Keratinocyte (primary cell): ENCODE measurements around the gene ZNF362. TPM values are rescaled to one million over a fixed set of nuclear protein-coding genes. Genes with fewer than 3 reads are reported as not detected.

Source experiments
- DNase-seq: peaks from one replicate; pipeline ENCODE4 v3.0.0-alpha.2; 2011; ENCODE audit warnings: low read depth, missing footprints, low spot score
- FAIRE-seq: peaks from 2 replicates; lab custom pipeline; 2011; peaks lifted over from hg19 to GRCh38; lab: Jason Lieb, UNC
- H2AFZ ChIP-seq: 2 replicates; pipeline ENCODE4 v1.6.0; 2012; ENCODE audit warnings: low read length, control low read depth, inconsistent platforms; ENCODE audit not compliant: control insufficient read depth
- H3K27ac ChIP-seq: 2 replicates; pipeline ENCODE4 v1.5.1; 2011; ENCODE audit warnings: low read length; ENCODE audit not compliant: control insufficient read depth, insufficient read depth
- H3K27me3 ChIP-seq: 3 replicates; pipeline ENCODE4 v1.6.0; 2011; ENCODE audit warnings: low read length; ENCODE audit not compliant: control insufficient read depth, insufficient read depth; ENCODE audit errors: extremely low read depth
- H3K36me3 ChIP-seq, 2 experiments: 2 replicates in 1 of 2; 3 replicates in 1 of 2; pipeline ENCODE4 v1.5.1; 2011; ENCODE audit warnings: low read length in 2 of 2, mild to moderate bottlenecking in 1 of 2; ENCODE audit not compliant: control insufficient read depth in 2 of 2, insufficient read depth in 2 of 2; ENCODE audit errors: extremely low read depth in 1 of 2
- H3K4me1 ChIP-seq: 3 replicates; pipeline ENCODE4 v1.5.1; 2011; ENCODE audit warnings: low read length; ENCODE audit not compliant: control insufficient read depth, insufficient read depth; ENCODE audit errors: extremely low read depth
- H3K4me2 ChIP-seq: 3 replicates; pipeline ENCODE4 v1.6.0; 2011; ENCODE audit warnings: low read depth, low read length; ENCODE audit not compliant: control insufficient read depth, insufficient read depth; ENCODE audit errors: extremely low read depth
- H3K4me3 ChIP-seq, 3 experiments: fragments of 200-600 bp in 1 of 3; sonication (generic) in 1 of 3; 2 replicates in 2 of 3; 3 replicates in 1 of 3; pipeline ENCODE4 v1.5.1; 2011 to 2016; ENCODE audit warnings: low read length in 3 of 3, mild to moderate bottlenecking in 3 of 3, control low read depth in 2 of 3, inconsistent platforms in 1 of 3, low read depth in 1 of 3, mixed read lengths in 1 of 3, mixed run types in 1 of 3, moderate library complexity in 1 of 3; ENCODE audit not compliant: control insufficient read depth in 2 of 3, insufficient read depth in 2 of 3; ENCODE audit errors: extremely low read depth in 1 of 3
- H3K79me2 ChIP-seq: 2 replicates; pipeline ENCODE4 v1.6.0; 2012; ENCODE audit warnings: low read length; ENCODE audit not compliant: control insufficient read depth, insufficient read depth
- H3K9ac ChIP-seq: 3 replicates; pipeline ENCODE4 v1.6.0; 2011; ENCODE audit warnings: low read length; ENCODE audit not compliant: control insufficient read depth, insufficient read depth; ENCODE audit errors: extremely low read depth
- H3K9me1 ChIP-seq: 3 replicates; pipeline ENCODE4 v1.6.0; 2011; ENCODE audit warnings: low read length; ENCODE audit not compliant: control insufficient read depth, insufficient read depth; ENCODE audit errors: extremely low read depth
- H3K9me3 ChIP-seq: 2 replicates; pipeline ENCODE4 v1.5.1; 2012; ENCODE audit warnings: low read depth, low read length; ENCODE audit not compliant: control insufficient read depth
- H4K20me1 ChIP-seq: 3 replicates; pipeline ENCODE4 v1.6.0; 2011; ENCODE audit warnings: low read length; ENCODE audit not compliant: control insufficient read depth, insufficient read depth; ENCODE audit errors: extremely low read depth
- EZH2 ChIP-seq: IDR thresholded peaks from one replicate; pipeline ENCODE4 v1.6.1; 2012; ENCODE audit warnings: inconsistent platforms, mild to moderate bottlenecking, low read length, moderate library complexity
- dilution Hi-C: fragments of 300-500 bp; cut with MboI; formaldehyde crosslinking; loops from one replicate; pipeline ENCODE4 v1.7.0; 2020; ENCODE audit warnings: low sequenced_read_pairs; ENCODE audit not compliant: extremely low pct_ligation_motif_present
- polyA plus RNA-seq, 5 experiments: library from polyadenylated mRNA; depleted of rRNA in 3 of 5; stranded (reverse) in 3 of 5; stranded (forward) in 1 of 5; unstranded in 1 of 5; fragments of >200 nt; gene quantifications; 1 replicate in 1 of 5; 2 replicates in 3 of 5; 3 replicates in 1 of 5; pipeline versions ENCODE4 v1.2.1 to v1.2.3, GENCODE V29; 2011 to 2012; ENCODE audit warnings: missing spikeins in 2 of 5, low read depth in 1 of 5, low replicate concordance in 1 of 5
- TF ChIP-seq, protein P1 (sequence below), 3 experiments: IDR thresholded peaks in 1 of 3; conservative IDR thresholded peaks in 1 of 3; optimal IDR thresholded peaks in 1 of 3; 2 replicates in 2 of 3; 3 replicates in 1 of 3; pipeline versions ENCODE3 to v1.5.1; 2011; ENCODE audit warnings: low read length in 3 of 3, mild to moderate bottlenecking in 3 of 3, moderate library complexity in 2 of 3, control low read depth in 1 of 3, inconsistent platforms in 1 of 3; ENCODE audit not compliant: insufficient read depth in 2 of 3; ENCODE audit errors: extremely low read depth in 1 of 3

The ZNF362 gene
- polyA plus RNA-seq, 1 donor (not counting 4 experiments of a cell fraction or from before 2014, with no cell fraction given), result 2.2 TPM

- Histone ChIP-seq H2AFZ (no peak overlapping the region), H3K36me3 (no peaks in the 10 kb centered on the region), H3K4me1 (peaks cover 8% of the 10 kb centered on the region), H3K9me3 (no peaks in the 10 kb centered on the region), H3K27ac (no peak overlapping the region), H3K9ac (no peak overlapping the region), H3K79me2 (no peaks in the 10 kb centered on the region), H3K27me3 (no peaks in the 10 kb centered on the region), H4K20me1 (peaks cover 4% of the 10 kb centered on the region), H3K9me1 (no peaks in the 10 kb centered on the region), H3K4me3 (no peak overlapping the region), H3K4me2 (no peak overlapping the region)
- dilution Hi-C loops, result no loop called here
- FAIRE-seq (no peak), DNase-seq (no peak)
- TF ChIP-seq EZH2, result no peak
- TF ChIP-seq, protein P1, sequence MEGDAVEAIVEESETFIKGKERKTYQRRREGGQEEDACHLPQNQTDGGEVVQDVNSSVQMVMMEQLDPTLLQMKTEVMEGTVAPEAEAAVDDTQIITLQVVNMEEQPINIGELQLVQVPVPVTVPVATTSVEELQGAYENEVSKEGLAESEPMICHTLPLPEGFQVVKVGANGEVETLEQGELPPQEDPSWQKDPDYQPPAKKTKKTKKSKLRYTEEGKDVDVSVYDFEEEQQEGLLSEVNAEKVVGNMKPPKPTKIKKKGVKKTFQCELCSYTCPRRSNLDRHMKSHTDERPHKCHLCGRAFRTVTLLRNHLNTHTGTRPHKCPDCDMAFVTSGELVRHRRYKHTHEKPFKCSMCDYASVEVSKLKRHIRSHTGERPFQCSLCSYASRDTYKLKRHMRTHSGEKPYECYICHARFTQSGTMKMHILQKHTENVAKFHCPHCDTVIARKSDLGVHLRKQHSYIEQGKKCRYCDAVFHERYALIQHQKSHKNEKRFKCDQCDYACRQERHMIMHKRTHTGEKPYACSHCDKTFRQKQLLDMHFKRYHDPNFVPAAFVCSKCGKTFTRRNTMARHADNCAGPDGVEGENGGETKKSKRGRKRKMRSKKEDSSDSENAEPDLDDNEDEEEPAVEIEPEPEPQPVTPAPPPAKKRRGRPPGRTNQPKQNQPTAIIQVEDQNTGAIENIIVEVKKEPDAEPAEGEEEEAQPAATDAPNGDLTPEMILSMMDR (optimal IDR thresholded peaks at IDR 0.05 in 1 of 3, IDR thresholded peaks at IDR 0.05 in 1 of 3, conservative IDR thresholded peaks at IDR 0.05 in 1 of 3; ENCODE audit: extremely low read depth in 1 of 3, insufficient read depth in 2 of 3, low read length in 3 of 3), result no peak
Measured at GRCh38 chr1:33261344-33261743, 5.1 kb downstream of the ZNF362 start.

GRCh38 chr1:33263890-33264504 is 7.7 kb downstream of the ZNF362 start:
- no peaks in the 10 kb centered on the region for H3K36me3 ChIP-seq
- no peak overlapping the region for H3K4me3 ChIP-seq
- no peaks in the 10 kb centered on the region for H3K9me1 ChIP-seq
- H3K79me2 ChIP-seq, result no peaks in the 10 kb centered on the region
- dilution Hi-C loops, result no loop called here
- TF ChIP-seq, protein P1 (optimal IDR thresholded peaks at IDR 0.05 in 1 of 3, IDR thresholded peaks at IDR 0.05 in 1 of 3, conservative IDR thresholded peaks at IDR 0.05 in 1 of 3; ENCODE audit: extremely low read depth in 1 of 3, insufficient read depth in 2 of 3, low read length in 3 of 3), result no peak
- no peak for TF ChIP-seq EZH2
- no peaks in the 10 kb centered on the region for H3K27me3 ChIP-seq
- no peak overlapping the region for H2AFZ ChIP-seq
- DNase-seq, result no peak
- FAIRE-seq, result no peak
- no peaks in the 10 kb centered on the region for H3K9me3 ChIP-seq
- peaks cover 7% of the 10 kb centered on the region for H3K4me1 ChIP-seq
- peaks cover 4% of the 10 kb centered on the region for H4K20me1 ChIP-seq
- no peak overlapping the region for H3K27ac ChIP-seq
- no peak overlapping the region for H3K4me2 ChIP-seq
- no peak overlapping the region for H3K9ac ChIP-seq
